ENCODE measurements around the gene CLCN2. TPM values are rescaled to one million over a fixed set of nuclear protein-coding genes. Genes with fewer than 3 reads are reported as not detected.
A peak's percentile ranks its signal among the peaks of the same experiment; 100 is the strongest.

CLCN2 gene
- total and polyA plus RNA-seq, 2 donors (not counting 1 experiment from before 2014, with no cell fraction given), result 0.93 to 3.1 TPM

- DNase-seq (ENCODE audit: low read depth in 2 of 2), result no peak
- no peak overlapping the region for H3K27ac ChIP-seq (ENCODE audit: insufficient read depth, low read length)
- no peaks in the 10 kb centered on the region for H3K4me1 ChIP-seq (ENCODE audit: control insufficient read depth, extremely low read depth, insufficient read depth, low read length)
- no peak overlapping the region for H3K9ac ChIP-seq (ENCODE audit: insufficient read depth, low read length)
- H3K27me3 ChIP-seq (ENCODE audit: control insufficient read depth, insufficient read depth, low read length), result peaks cover 12% of the 10 kb centered on the region
- H3K4me2 ChIP-seq (ENCODE audit: extremely low read depth, insufficient read depth, low read length), result no peak overlapping the region
- no peaks in the 10 kb centered on the region for H3K36me3 ChIP-seq (ENCODE audit: control insufficient read depth, insufficient read depth, low read length)
- no peak for TF ChIP-seq CTCF (conservative IDR thresholded peaks at IDR 0.05 in 1 of 2, IDR thresholded peaks at IDR 0.05 in 1 of 2; ENCODE audit: low read depth in 1 of 2, low read length in 2 of 2)
- no peak for TF ChIP-seq EZH2 (IDR thresholded peaks at IDR 0.05; ENCODE audit: low read length, missing control alignments)
- H2AFZ ChIP-seq (ENCODE audit: low read length), result no peak overlapping the region
- H3K79me2 ChIP-seq (ENCODE audit: control insufficient read depth, insufficient read depth, low read length), result no peaks in the 10 kb centered on the region
- H3K9me3 ChIP-seq (ENCODE audit: control insufficient read depth, insufficient read depth, low read depth, low read length), result no peaks in the 10 kb centered on the region
- no peak overlapping the region for H3K4me3 ChIP-seq (replicated peaks in 1 of 4; ENCODE audit: control extremely low read depth in 1 of 4, insufficient read depth in 1 of 4, low read depth in 3 of 4, low read length in 4 of 4)
- no peaks in the 10 kb centered on the region for H4K20me1 ChIP-seq (ENCODE audit: control insufficient read depth, extremely low read depth, insufficient read depth, low read length)
Observed at GRCh38 chr3:184405075-184406030, 43.9 kb upstream of the CLCN2 start.

GRCh38 chr3:184399410-184399809 lies 38.0 kb upstream of the CLCN2 start:
- Histone ChIP-seq H3K4me2 (ENCODE audit: extremely low read depth, insufficient read depth, low read length) (peak overlapping the region; percentile 25), H4K20me1 (ENCODE audit: control insufficient read depth, extremely low read depth, insufficient read depth, low read length) (no peaks in the 10 kb centered on the region), H3K27ac (ENCODE audit: insufficient read depth, low read length) (no peak overlapping the region), H3K27me3 (ENCODE audit: control insufficient read depth, insufficient read depth, low read length) (peaks cover 13% of the 10 kb centered on the region), H3K4me3 (replicated peaks in 1 of 4; ENCODE audit: control extremely low read depth in 1 of 4, insufficient read depth in 1 of 4, low read depth in 3 of 4, low read length in 4 of 4) (no peak overlapping the region), H3K9ac (ENCODE audit: insufficient read depth, low read length) (no peak overlapping the region), H2AFZ (ENCODE audit: low read length) (no peak overlapping the region), H3K36me3 (ENCODE audit: control insufficient read depth, insufficient read depth, low read length) (no peaks in the 10 kb centered on the region), H3K79me2 (ENCODE audit: control insufficient read depth, insufficient read depth, low read length) (no peaks in the 10 kb centered on the region), H3K9me3 (ENCODE audit: control insufficient read depth, insufficient read depth, low read depth, low read length) (no peaks in the 10 kb centered on the region), H3K4me1 (ENCODE audit: control insufficient read depth, extremely low read depth, insufficient read depth, low read length) (no peaks in the 10 kb centered on the region)
- peak; percentile 92 to 95 for DNase-seq (ENCODE audit: low read depth in 2 of 2)
- TF ChIP-seq CTCF (conservative IDR thresholded peaks at IDR 0.05 in 1 of 2, IDR thresholded peaks at IDR 0.05 in 1 of 2; ENCODE audit: low read depth in 1 of 2, low read length in 2 of 2) (no peak), EZH2 (IDR thresholded peaks at IDR 0.05; ENCODE audit: low read length, missing control alignments) (no peak)

- TF ChIP-seq EZH2 (IDR thresholded peaks at IDR 0.05; ENCODE audit: low read length, missing control alignments) (no peak), CTCF (conservative IDR thresholded peaks at IDR 0.05 in 1 of 2, IDR thresholded peaks at IDR 0.05 in 1 of 2; ENCODE audit: low read depth in 1 of 2, low read length in 2 of 2) (no peak)
- Histone ChIP-seq H3K4me1 (ENCODE audit: control insufficient read depth, extremely low read depth, insufficient read depth, low read length) (no peaks in the 10 kb centered on the region), H3K79me2 (ENCODE audit: control insufficient read depth, insufficient read depth, low read length) (no peaks in the 10 kb centered on the region), H3K36me3 (ENCODE audit: control insufficient read depth, insufficient read depth, low read length) (no peaks in the 10 kb centered on the region), H2AFZ (ENCODE audit: low read length) (no peak overlapping the region), H3K9ac (ENCODE audit: insufficient read depth, low read length) (no peak overlapping the region), H3K27ac (ENCODE audit: insufficient read depth, low read length) (no peak overlapping the region), H3K27me3 (ENCODE audit: control insufficient read depth, insufficient read depth, low read length) (peaks cover 5% of the 10 kb centered on the region), H3K4me3 (replicated peaks in 1 of 4; ENCODE audit: control extremely low read depth in 1 of 4, insufficient read depth in 1 of 4, low read depth in 3 of 4, low read length in 4 of 4) (no peak overlapping the region), H3K4me2 (ENCODE audit: extremely low read depth, insufficient read depth, low read length) (no peak overlapping the region), H4K20me1 (ENCODE audit: control insufficient read depth, extremely low read depth, insufficient read depth, low read length) (no peaks in the 10 kb centered on the region), H3K9me3 (ENCODE audit: control insufficient read depth, insufficient read depth, low read depth, low read length) (no peaks in the 10 kb centered on the region)
- DNase-seq (ENCODE audit: low read depth in 2 of 2), result no peak
Observed at GRCh38 chr3:184395320-184395660, 33.9 kb upstream of the CLCN2 start.

Measured in fibroblast of lung (primary cell).